ENCODE results near the gene TIAM2. TPM values are rescaled to one million over a fixed set of nuclear protein-coding genes. Genes with fewer than 3 reads are reported as not detected.
"Not testable (repeated sequence)": the region's sequence is repeated elsewhere in the genome, so short reads cannot be mapped to it uniquely, and the experiment has no call there.

The TIAM2 gene
- total RNA-seq, 4 donors from 2014 or later = 4.8 to 11.4 (median 6.7) TPM

GRCh38 chr6:155014137-155014536 lies 19.0 kb downstream of the TIAM2 start:
- Histone ChIP-seq H3K9me3 (no peaks in the 10 kb centered on the region), H3K27ac (no peak overlapping the region), H3K4me1 (no peaks in the 10 kb centered on the region), H3K4me3 (no peak overlapping the region), H3K27me3 (no peaks in the 10 kb centered on the region), H3K36me3 (no peaks in the 10 kb centered on the region)
- DNase-seq (ENCODE audit: low spot score in 2 of 2) = no peak
- WGBS = 93% methylated on average over 1 of the region's 1 CpG
- TF ChIP-seq POLR2A (IDR thresholded peaks at IDR 0.05) = no peak
- TF ChIP-seq POLR2AphosphoS5 (IDR thresholded peaks at IDR 0.05) = no peak
- TF ChIP-seq CTCF (IDR thresholded peaks at IDR 0.05) = no peak
- no peak for TF ChIP-seq EP300 (IDR thresholded peaks at IDR 0.05)

GRCh38 chr6:155014670-155015300 lies 19.7 kb downstream of the TIAM2 start:
- DNase-seq (ENCODE audit: low spot score in 2 of 2) = no peak
- Histone ChIP-seq H3K27me3 (no peaks in the 10 kb centered on the region), H3K9me3 (no peaks in the 10 kb centered on the region), H3K27ac (no peak overlapping the region), H3K4me1 (no peaks in the 10 kb centered on the region), H3K36me3 (no peaks in the 10 kb centered on the region), H3K4me3 (no peak overlapping the region)
- WGBS = 88% methylated on average over 3 of the region's 3 CpGs
- TF ChIP-seq CTCF (IDR thresholded peaks at IDR 0.05) = no peak
- no peak for TF ChIP-seq EP300 (IDR thresholded peaks at IDR 0.05)
- TF ChIP-seq POLR2AphosphoS5 (IDR thresholded peaks at IDR 0.05) = no peak
- no peak for TF ChIP-seq POLR2A (IDR thresholded peaks at IDR 0.05)

- not testable (repeated sequence) for H3K27ac ChIP-seq; H3K4me1 ChIP-seq; H3K9me3 ChIP-seq; H3K27me3 ChIP-seq; H3K4me3 ChIP-seq; DNase-seq (ENCODE audit: low spot score in 2 of 2); H3K36me3 ChIP-seq
- WGBS = 96% methylated on average over 3 of the region's 3 CpGs
Measured at GRCh38 chr6:155018415-155018814, 23.3 kb downstream of the TIAM2 start.

- Histone ChIP-seq H3K36me3 (no peaks in the 10 kb centered on the region), H3K4me3 (no peak overlapping the region), H3K4me1 (peaks cover 12% of the 10 kb centered on the region), H3K27ac (no peak overlapping the region), H3K27me3 (no peaks in the 10 kb centered on the region), H3K9me3 (no peaks in the 10 kb centered on the region)
- 95% methylated on average over 5 of the region's 5 CpGs for WGBS
- TF ChIP-seq POLR2AphosphoS5 (IDR thresholded peaks at IDR 0.05) (no peak), CTCF (IDR thresholded peaks at IDR 0.05) (no peak), POLR2A (IDR thresholded peaks at IDR 0.05) (no peak), EP300 (IDR thresholded peaks at IDR 0.05) (no peak)
- DNase-seq (ENCODE audit: low spot score in 2 of 2) = no peak
Measured at GRCh38 chr6:155021680-155022079, 26.6 kb downstream of the TIAM2 start.

- no peaks in the 10 kb centered on the region for H3K9me3 ChIP-seq
Measured at GRCh38 chr6:155022721-155023120, 27.6 kb downstream of the TIAM2 start.

More at GRCh38 chr6:155022721-155023120, 27.6 kb downstream of the TIAM2 start:
- Histone ChIP-seq H3K27me3 (no peaks in the 10 kb centered on the region), H3K36me3 (no peaks in the 10 kb centered on the region), H3K4me3 (no peak overlapping the region), H3K4me1 (peaks cover 15% of the 10 kb centered on the region), H3K27ac (no peak overlapping the region)
- no peak for DNase-seq (ENCODE audit: low spot score in 2 of 2)
- WGBS = 87% methylated on average over 7 of the region's 7 CpGs
- TF ChIP-seq POLR2A (IDR thresholded peaks at IDR 0.05) (no peak), EP300 (IDR thresholded peaks at IDR 0.05) (no peak), POLR2AphosphoS5 (IDR thresholded peaks at IDR 0.05) (no peak), CTCF (IDR thresholded peaks at IDR 0.05) (no peak)
